ENCODE data around the gene LTO1. TPM values are rescaled to one million over a fixed set of nuclear protein-coding genes. Genes with fewer than 3 reads are reported as not detected.

Gene LTO1
- total and polyA plus RNA-seq, 3 donors from 2014 or later: 27.0 to 38.7 (median 38.0) TPM

- no peaks in the 10 kb centered on the region for H3K36me3 ChIP-seq (ENCODE audit: low read depth, missing control alignments)
- WGBS, 2 donors: 69 to 72% methylated on average over 6 of the region's 6 CpGs
- TF ChIP-seq POLR2A (IDR thresholded peaks at IDR 0.05): no peak
- TF ChIP-seq, protein P1, sequence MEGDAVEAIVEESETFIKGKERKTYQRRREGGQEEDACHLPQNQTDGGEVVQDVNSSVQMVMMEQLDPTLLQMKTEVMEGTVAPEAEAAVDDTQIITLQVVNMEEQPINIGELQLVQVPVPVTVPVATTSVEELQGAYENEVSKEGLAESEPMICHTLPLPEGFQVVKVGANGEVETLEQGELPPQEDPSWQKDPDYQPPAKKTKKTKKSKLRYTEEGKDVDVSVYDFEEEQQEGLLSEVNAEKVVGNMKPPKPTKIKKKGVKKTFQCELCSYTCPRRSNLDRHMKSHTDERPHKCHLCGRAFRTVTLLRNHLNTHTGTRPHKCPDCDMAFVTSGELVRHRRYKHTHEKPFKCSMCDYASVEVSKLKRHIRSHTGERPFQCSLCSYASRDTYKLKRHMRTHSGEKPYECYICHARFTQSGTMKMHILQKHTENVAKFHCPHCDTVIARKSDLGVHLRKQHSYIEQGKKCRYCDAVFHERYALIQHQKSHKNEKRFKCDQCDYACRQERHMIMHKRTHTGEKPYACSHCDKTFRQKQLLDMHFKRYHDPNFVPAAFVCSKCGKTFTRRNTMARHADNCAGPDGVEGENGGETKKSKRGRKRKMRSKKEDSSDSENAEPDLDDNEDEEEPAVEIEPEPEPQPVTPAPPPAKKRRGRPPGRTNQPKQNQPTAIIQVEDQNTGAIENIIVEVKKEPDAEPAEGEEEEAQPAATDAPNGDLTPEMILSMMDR (IDR thresholded peaks at IDR 0.05): no peak
- DNase-seq: no peak
- H3K4me3 ChIP-seq: no peak overlapping the region
- intact Hi-C loops (cut with DNase I; ENCODE audit: low total_unique reads): loop anchor here (10.0 kb wide), 2 partner anchors 190 to 340 kb away; partner anchors contain the start of gene MYEOV
- no peaks in the 10 kb centered on the region for H3K9me3 ChIP-seq
- H3K4me1 ChIP-seq: peaks cover 19% of the 10 kb centered on the region
- no peak overlapping the region for H3K27ac ChIP-seq
- H3K27me3 ChIP-seq: no peaks in the 10 kb centered on the region
Observed at GRCh38 chr11:69635195-69635594, 40.0 kb downstream of the LTO1 start.

DNA sequence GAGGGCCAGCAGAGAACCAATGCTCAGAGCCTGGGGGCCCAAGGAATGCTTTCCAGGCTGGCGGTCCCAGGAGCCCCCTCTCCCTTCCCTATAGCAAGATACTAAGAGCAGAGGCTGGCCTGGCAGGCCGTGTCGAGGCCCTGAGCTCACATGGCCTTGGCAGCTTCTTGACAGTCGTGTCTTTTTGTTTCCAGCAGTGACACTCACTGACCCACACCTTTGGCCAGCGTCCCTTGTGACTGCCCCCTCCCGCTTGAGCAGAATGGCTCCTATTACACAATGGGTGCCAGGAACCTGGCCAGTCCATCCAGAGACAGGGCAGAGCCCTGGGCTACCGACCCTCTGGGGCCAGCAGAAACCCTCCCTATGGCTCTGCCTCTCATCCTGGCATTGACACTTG lies 40.6 kb downstream of the LTO1 start:
- no peaks in the 10 kb centered on the region for H3K9me3 ChIP-seq
- intact Hi-C loops (cut with DNase I; ENCODE audit: low total_unique reads): loop anchor here (10.0 kb wide), 2 partner anchors 190 to 340 kb away; partner anchors contain the start of gene MYEOV
- no peak overlapping the region for H3K4me3 ChIP-seq
- H3K27me3 ChIP-seq: no peaks in the 10 kb centered on the region
- 83 to 87% methylated on average over 7 of the region's 7 CpGs for WGBS, 2 donors
- no peaks in the 10 kb centered on the region for H3K36me3 ChIP-seq (ENCODE audit: low read depth, missing control alignments)
- no peak for DNase-seq
- no peak overlapping the region for H3K27ac ChIP-seq
- no peak for TF ChIP-seq POLR2A (IDR thresholded peaks at IDR 0.05)
- TF ChIP-seq, protein P1 (IDR thresholded peaks at IDR 0.05): no peak
- peaks cover 19% of the 10 kb centered on the region for H3K4me1 ChIP-seq

DNA sequence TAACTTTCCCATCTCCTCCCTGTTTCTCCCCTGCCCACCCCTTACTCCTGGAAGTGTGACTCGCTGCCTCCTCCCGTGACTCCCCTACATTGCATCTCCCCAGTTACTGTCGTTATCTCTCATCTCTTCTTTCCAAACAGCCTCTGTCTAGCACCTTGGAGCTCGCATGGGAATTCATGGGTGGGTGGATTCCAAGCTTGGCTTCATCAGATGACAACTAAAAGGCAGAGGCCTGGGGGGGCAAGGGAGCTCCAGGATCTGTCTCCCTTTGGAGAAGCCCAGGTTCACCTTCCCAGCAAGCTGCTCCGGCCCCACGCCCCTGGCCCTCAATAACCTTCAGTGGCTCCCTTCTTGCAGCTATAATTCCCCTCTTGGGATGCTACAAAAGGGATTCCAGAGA lies 41.1 kb downstream of the LTO1 start:
- no peaks in the 10 kb centered on the region for H3K27me3 ChIP-seq
- no peak for DNase-seq
- H3K27ac ChIP-seq: no peak overlapping the region
- no peaks in the 10 kb centered on the region for H3K9me3 ChIP-seq
- H3K4me1 ChIP-seq: peaks cover 14% of the 10 kb centered on the region
- intact Hi-C loops (cut with DNase I; ENCODE audit: low total_unique reads): loop anchor here (10.0 kb wide), 2 partner anchors 189 to 339 kb away; partner anchors contain the start of gene MYEOV
- 91 to 92% methylated on average over 6 of the region's 6 CpGs for WGBS, 2 donors
- no peak overlapping the region for H3K4me3 ChIP-seq
- H3K36me3 ChIP-seq (ENCODE audit: low read depth, missing control alignments): no peaks in the 10 kb centered on the region
- TF ChIP-seq, protein P1 (IDR thresholded peaks at IDR 0.05): no peak
- TF ChIP-seq POLR2A (IDR thresholded peaks at IDR 0.05): no peak

- intact Hi-C loops (cut with DNase I; ENCODE audit: low total_unique reads): loop anchor here (10.0 kb wide), 2 partner anchors 188 to 338 kb away; partner anchors contain the start of gene MYEOV
- no peaks in the 10 kb centered on the region for H3K27me3 ChIP-seq
- H3K4me3 ChIP-seq: no peak overlapping the region
- H3K4me1 ChIP-seq: peaks cover 12% of the 10 kb centered on the region
- H3K9me3 ChIP-seq: no peaks in the 10 kb centered on the region
- no peaks in the 10 kb centered on the region for H3K36me3 ChIP-seq (ENCODE audit: low read depth, missing control alignments)
- H3K27ac ChIP-seq: no peak overlapping the region
- DNase-seq: no peak
- TF ChIP-seq, protein P1 (IDR thresholded peaks at IDR 0.05): no peak
- WGBS, 2 donors: 88 to 95% methylated on average over 4 of the region's 4 CpGs
Observed at GRCh38 chr11:69632900-69633299, 42.3 kb downstream of the LTO1 start.

- intact Hi-C loops (cut with DNase I; ENCODE audit: low total_unique reads): loop anchor here (10.0 kb wide), 2 partner anchors 186 to 336 kb away; partner anchors contain the start of gene MYEOV
- Histone ChIP-seq H3K27ac (no peak overlapping the region), H3K36me3 (ENCODE audit: low read depth, missing control alignments) (no peaks in the 10 kb centered on the region), H3K4me1 (no peaks in the 10 kb centered on the region), H3K27me3 (no peaks in the 10 kb centered on the region), H3K9me3 (no peaks in the 10 kb centered on the region), H3K4me3 (no peak overlapping the region)
- DNase-seq: no peak
- TF ChIP-seq, protein P1 (IDR thresholded peaks at IDR 0.05): no peak
- no peak for TF ChIP-seq POLR2A (IDR thresholded peaks at IDR 0.05)
- 91 to 92% methylated on average over 8 of the region's 8 CpGs for WGBS, 2 donors
Observed at GRCh38 chr11:69630424-69630823, 44.7 kb downstream of the LTO1 start.
